GM21526 (cell line): ENCODE results near the gene SH3BP4.

Experiments
- ATAC-seq: cut with Tn5 transposase; IDR thresholded peaks from one replicate; pipeline ENCODE4 v1.9.1; 2021; ENCODE audit warnings: moderate library complexity; ENCODE audit not compliant: unreplicated experiment, low FRiP score

SH3BP4 gene

DNA sequence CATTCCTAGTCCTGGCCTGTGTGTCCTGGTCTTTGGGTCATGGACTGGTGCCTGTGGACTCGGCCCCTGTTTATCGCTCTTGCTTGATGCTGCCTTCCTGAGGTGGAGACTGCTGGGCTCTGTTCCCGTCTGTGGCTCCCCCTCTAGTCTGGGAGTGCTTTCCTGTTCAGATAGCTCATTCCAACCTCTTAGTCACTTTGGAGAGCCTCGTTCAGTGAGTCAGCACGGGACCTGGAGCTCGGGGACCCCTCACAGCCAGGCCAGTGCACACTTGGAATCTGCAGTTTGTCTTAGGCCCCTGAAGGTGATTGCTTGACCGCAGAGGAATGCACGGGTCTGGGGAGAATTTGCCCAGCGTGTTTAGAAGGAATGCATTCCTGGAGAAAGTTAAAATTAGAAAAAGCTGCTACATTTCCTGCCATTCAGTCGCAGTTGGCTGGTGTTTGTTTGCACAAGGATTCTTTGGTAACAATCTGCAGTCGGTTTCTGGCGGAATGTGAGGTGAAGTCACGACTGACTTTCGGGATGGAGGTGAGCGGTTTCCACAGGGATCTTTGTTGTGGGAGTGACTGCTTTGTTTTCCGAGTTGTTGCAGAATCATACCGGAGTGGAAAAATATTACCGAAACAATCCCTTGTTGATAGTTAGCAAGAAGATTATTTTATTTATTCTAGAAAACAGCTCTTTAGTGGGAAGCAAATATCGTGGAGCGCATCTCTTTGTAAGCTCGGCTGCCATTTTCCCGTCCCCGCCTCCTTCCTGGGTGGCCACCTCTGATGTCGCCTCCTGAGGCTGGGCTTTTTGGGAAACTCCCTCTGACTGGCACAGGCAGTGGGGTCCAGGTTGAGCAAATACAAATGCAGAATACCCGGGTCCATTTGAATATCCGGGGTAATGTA lies 29.6 kb downstream of the SH3BP4 start:
- ATAC-seq, result no peak

DNA sequence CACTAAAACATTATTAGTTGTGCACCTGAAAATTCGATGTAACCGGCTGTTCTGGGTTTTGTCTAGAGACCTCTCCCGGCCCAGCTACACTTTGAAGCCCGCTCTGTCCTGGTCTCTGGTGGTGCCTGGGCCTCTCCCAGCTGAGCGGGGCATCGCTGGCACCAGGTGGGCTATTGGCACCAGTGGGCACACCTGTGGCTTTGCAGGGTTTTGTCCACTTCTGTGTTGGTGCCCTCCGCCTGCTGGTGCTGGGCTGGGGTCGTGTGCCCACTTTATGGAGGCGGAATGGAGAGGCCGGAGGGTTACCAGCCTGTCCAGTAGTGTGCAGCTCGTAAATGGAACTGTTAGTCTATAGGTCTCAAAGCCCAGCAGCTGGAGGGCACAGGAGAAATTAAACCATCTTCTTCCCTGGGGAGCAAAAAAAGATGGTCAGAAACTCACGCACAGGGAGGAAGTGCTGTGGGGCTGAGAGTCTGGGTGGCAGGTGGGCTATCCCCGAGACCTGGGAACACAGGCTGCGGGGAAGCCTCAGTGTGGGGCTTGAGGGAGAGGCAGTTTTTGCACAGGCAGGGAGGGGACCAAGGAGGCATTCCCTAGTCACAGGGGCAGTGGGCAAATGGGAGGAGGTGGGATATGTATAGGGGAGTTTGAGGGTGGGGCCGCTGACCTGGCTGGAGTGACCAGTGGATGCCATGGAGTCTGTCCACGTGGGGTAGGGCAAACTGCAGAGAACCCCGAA lies 30.4 kb downstream of the SH3BP4 start:
- ATAC-seq, result no peak

DNA sequence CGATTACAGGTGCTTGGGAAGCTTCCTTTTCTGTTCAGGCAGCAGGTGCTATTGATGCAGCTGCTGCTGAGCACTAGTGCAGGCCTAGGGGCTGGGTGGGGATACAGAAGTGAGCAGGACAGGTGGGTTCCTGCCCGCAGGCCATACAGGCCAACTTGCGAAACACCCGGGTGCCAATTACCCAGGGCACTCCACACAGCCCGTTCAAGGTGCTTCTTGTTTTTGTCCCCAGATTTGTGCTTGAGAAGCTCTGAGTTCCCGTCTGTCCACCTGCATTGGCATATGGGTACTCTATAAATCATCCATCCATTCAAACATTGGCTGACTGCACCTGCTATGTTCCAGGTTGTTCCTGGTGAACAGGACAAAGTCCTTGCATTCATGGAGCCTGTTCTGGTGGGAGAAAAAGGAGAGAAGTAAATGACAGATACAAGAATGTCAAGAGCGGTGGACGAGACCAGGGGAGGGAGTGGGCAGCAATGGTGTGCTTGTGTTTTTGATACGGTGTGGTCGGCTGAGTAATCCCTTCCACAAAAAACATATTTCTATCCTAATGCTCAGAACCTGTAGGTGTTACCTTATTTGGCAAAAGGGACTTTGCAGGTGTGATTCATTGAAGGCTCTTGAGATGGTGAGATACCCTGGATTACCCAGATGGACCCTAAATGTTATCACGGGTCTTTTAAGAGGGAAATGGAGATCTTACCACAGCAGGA lies 31.4 kb downstream of the SH3BP4 start:
- ATAC-seq, result no peak

DNA sequence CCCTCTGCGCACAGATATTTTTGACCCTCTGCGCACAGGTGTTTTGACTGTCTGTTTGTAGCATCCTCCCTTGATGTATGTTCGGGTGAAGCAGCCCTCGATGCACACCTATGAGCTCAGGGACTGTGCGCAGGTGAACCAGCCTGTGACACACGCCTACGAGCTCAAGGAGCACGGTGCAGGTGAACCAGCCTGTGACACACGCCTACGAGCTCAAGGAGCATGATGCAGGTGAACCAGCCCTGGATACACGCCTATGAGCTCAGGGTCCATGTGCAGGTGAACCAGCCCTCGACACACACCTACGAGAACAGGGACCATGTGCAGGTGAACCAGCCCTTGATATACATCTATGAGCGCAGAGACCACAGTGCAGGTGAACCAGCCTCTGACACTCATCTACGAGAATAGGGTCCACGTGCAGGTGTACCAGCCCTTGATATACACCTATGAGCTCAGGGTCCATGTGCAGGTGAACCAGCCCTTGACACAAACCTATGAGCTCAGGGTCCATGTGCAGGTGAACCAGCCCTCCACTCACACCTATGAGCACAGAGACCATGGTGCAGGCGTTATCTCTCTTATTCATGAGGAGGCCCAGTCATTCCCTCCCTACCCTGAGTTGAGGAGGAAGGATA lies 33.9 kb downstream of the SH3BP4 start:
- no peak for ATAC-seq

DNA sequence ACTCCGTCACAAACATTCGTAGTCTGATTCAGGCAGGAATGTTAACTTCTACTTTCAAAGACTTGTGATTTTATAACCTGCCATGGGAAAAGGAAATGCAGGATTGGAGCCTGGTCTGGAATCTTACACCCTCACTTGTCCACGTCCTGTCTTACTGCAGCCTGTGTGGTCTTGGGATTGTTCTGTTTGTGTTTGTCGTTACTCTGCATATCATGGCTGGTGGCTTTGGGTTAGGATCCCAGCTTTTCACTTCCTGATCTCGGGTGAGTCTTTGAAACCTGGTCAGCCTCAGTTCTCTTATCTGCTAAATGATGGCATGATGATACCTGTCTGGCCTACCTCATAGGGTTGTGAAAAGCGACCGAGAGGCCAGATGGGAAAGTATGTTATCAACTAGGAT lies 34.6 kb downstream of the SH3BP4 start:
- no peak for ATAC-seq

DNA sequence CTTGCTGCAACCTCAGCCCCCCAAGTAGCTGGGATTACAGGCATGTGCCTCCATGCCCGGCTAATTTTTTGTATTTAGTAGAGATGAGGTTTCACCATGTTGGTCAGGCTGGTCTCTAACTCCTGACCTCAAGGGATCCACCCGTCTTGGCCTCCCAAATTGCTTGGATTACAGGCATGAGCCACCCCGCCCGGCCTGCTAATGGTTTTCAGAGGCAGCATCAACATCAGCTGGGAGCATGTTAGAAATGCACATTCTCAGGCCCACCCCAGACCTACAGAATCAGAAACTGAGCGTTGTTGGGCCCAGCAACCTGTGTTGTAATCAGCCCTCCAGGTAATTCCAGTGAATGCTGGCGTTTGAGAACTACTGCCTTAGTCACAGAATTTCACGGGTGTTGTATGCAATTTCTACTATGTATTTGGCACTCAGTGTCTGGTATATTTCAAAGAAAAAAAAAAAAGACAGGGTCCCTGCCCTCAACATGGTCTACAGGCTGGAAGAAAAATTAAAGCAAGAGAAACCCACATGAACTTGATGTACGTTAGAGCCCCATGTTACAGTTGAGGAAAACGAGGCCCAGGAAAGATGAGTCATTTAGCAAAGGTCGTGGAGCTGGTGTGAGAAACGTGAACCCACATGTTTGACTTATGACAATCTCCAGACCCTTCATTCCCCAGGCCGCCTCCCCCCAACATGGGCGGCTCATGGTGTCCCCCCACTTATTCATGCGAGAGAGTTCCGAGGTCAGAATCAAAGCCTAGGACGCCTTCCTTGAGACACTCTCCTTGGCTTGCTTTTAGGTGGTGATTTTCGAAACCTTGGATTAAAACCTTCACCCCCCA lies 35.3 kb downstream of the SH3BP4 start:
- no peak for ATAC-seq

DNA sequence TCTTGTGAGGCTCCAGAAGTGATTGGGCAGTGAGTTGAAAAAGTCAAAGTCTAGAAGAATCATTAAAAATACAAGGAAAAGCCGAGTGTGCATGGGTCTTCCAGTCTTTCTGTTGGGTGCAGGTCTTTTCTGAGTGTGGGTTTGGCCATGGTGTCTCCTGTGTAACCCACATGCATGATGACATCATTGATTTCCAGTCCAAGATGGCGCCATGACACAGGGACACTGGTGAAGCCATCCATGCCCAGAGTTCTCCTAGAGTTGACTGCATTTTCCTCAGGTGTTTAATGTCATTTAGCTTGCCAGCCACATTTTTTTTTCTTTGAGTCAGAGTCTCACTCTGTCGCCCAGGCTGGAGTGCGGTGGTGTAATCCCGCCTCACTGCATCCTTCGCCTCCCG lies 35.9 kb downstream of the SH3BP4 start:
- ATAC-seq, result no peak

DNA sequence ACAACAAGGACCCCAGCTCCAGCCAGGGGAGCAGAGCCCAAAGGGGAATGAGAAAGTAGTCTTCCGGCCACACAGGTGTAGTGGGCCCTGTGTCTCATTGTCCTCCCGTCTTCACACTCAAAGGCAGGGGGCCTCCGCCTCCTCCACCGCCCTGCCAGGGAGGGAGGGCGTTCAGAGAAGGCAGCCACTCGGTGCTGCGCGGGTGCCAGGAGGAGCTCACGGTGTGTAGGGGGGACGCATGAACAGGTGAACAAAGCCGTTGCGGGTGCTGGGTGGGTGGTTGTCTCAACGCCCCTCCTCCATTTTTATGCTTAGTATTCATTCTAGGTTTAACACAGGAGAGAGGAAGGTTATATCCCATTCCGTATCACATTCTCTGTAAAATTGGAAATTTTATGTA lies 36.7 kb downstream of the SH3BP4 start:
- ATAC-seq, result no peak

DNA sequence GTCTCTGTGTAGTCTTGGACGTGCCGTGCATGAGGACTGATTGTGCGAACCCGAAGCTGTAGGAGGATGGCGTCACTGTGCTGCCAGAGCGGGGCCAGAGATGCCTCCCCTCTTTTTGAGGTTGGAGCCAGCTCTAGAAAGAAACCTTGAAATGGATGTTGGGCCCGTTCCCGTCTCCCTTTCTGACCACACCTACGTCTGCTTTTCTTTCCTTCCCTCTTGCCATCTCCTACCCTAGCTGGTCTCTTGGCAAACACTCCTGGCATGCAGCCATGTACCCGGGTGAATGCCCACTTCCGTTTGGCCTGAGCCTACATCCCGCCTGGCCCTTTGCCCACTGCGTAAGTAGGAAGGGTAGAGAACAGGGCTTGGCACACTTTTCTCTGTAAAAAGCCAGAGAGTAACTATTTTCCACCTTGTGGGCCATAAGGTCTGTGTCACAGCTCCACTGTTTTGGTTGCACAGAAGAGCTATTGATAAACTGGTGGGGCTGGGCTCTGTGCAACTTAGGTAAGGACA lies 37.4 kb downstream of the SH3BP4 start:
- no peak for ATAC-seq

DNA sequence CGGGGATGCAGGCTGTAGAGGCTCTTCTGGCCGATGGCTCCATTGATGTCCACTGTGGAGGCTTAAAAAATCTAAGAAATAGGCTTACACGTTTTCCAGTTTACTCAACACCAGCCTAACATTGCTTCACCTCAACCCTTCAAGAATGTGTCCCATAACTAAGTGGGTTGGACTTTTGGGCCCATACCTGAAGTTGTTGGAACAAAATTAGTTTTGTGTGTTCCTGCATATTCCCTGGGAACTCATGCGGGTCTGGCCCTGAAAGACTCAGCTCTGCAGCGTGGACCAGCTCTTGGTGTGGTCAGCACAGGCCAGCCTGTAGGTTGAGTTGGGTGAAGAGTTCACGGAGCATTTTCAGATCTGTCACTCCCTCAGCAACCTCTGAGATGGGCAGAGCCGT lies 38.5 kb downstream of the SH3BP4 start:
- ATAC-seq, result no peak

DNA sequence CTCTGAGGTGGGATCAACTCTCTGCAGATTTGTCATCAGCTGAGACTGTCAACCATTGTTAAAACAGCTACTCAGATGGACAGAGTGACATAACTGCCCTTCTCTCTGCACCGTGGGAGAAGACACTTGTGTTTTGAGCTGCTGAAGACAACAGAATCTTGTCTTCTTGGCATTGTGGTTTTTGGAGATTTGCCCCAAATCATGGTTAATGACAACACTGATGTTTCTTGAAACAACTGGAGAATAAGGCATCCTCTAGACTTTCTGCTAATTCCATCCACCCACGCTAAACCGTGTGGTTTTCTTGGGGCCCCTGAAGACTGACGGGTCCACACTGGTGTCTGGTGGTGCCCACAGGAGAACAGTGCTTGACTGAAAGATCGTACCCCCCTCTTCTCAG lies 39.5 kb downstream of the SH3BP4 start:
- no peak for ATAC-seq

DNA sequence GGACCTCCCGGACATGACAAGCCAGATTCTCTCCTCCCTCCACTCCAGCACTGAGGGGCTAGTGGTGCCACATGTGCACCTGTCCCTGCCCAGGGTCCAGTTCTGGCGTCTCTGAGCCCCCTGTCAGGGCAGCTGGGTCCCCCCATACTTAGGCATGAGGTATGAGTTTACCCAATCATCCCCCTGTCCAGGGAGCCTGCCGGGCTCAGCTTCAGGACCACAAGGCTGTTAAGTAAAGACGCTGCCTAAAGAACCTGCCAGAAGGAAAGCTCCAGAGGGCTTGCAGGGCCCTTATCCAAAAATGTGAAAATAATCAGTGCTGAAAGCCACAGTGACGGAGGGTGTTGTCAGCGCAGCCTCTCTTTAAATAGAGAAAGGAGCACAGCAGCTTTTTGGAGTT lies 40.0 kb downstream of the SH3BP4 start:
- no peak for ATAC-seq

DNA sequence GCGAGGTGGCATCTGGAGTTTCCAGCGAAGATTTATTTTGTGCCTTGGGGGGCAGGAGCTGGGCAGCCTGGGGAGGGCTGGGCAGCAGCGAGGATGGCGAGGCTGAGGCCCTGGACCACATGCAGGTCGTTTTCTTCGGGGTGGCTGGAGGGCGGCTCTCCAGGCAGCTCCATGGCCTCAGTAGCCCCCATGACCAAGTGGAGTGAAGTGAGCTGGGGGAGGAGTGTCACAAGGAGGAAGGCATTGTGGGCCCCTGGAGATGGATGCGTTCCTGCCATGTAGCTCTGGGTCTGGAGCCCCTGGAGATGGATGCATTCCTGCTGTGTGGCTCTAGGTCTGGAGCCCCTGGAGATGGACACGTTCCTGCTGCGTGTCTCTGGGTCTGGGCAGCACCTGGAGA lies 40.4 kb downstream of the SH3BP4 start:
- no peak for ATAC-seq

DNA sequence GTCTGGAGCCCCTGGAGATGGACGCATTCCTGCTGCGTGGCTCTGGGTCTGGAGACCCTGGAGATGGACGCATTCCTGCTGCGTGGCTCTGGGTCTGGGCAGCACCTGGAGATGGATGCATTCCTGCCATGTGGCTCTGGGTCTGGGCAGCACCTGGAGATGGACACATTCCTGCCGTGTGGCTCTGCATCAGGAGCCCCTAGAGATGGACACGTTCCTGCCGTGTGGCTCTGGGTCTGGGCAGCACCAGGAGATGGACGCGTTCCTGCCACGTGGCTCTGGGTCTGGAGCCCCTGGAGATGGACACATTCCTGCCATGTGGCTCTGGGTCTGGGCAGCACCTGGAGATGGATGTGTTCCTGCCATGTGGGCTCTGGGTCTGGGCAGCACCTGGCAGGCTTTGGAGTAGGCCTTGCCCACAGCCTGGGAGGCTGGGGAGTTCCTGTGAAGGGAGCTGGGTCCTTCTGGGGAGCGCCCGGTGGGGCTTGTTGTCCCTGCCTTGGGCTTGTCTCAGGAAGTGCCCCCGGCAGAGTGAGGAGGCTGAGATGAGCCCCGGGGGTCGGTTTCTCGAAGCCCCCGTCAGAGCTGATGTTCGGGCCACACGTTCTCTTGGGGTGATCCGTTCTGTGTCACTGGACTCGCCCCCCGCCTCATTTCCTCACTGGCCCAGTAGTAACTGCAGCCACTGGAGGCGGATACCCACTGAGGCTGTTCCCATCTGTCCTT lies 41.0 kb downstream of the SH3BP4 start:
- no peak for ATAC-seq

DNA sequence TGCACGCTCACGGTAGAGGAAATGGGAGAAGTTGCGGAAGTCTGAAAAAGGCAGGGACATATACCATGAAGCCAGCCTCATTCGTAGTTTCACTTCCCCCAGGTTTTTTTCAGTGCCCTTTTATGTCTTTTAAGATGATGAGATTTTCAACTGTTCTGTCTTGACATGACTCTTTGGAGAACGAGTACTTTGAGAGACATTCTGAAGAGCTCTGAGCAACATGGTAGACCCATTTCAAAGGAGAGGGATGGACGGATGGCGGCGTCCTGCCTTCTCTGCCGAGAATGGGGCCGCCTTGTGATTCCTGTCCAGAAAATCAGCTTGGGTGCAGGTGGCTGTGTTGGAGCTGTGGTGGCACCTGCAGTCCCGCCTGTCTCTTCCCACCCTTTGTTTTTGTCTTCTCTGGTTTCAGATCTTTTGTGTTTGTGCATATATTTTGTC lies 41.7 kb downstream of the SH3BP4 start:
- ATAC-seq, result no peak

DNA sequence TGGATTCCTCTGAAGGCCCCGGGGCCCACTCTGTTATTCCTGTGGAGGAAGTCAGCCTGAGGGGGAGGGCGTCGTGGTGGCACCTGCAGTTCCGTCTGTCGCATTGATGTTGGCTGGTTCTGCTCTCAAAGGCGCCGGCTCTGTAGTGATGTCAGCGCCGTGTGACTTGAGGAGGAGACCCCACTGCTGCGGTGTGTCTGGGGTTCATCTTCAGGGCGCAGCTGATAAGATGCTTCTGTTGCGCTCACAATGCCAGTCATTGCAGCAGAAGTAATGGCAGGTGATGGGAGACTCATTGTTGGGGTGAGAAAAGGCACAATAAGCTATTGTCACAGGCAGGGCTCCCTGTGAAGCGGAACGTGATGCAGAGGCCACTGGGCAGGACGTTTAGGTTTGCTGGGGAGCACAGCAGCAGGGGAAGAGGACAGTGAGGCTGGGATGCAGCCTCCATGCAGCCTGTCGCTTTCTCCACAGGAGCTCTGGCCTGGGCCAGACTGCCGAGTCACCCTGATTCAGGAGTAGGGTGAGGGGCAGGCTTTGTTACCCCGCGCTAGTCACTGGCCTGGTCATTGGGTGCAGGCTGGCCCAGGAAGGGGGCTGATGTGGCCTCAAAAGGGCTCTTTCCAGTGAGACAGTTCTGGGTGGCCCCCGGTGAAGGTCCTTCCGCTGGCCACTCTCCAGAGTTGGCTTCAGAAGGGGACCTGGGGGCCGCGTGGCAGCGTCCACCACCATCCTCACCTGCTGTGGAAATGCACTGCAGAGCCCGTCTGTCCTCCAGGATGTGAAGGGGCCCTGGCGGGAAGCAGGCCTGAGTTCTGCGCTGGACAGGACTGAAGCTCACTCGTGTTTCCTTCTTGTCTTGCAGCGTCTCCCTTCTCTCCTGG lies 42.9 kb downstream of the SH3BP4 start:
- ATAC-seq, result no peak

DNA sequence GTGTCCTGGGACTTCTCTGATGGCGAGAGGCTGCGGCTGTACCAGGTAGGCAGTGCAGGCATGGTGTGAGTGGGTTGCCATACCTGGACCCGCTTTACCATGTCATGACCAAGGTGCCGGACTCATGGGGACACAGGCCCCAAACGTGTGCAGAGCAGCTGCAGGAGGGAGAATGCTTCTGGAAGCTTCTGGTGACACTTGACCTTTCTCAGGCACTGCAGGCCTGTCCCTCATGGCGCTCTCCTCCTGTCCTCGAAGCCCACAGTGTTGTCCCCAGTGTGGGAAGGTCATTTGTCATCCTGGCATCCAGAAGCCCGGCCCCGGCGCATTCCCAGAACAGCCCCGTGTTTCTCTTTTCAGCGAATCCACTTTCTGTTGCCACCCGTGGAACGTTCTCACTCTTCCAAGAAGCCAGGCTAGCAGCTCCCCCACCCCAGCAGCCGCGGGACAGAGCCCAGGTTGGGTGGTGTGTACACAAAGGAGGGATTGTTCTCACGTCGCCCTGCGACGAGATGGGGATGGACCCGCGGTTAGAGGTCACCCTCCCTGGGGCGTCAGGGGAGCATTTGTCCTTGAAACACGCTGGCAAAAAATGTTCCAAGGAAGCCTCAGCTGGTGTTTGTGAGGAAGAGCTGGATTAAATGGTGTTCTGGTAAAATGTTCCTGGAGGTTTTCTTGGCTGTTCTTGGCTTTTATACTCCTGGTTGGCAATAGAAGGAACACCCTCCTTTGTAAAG lies 43.7 kb downstream of the SH3BP4 start:
- ATAC-seq, result no peak
